Measurements from ENCODE around the gene CLIP3.

Gene CLIP3

GRCh38 chr19:35978832-35979365 is 53.8 kb downstream of the CLIP3 start:
- no peak for DNase-seq (ENCODE audit: low read depth in 2 of 2, low spot score in 1 of 2)

GRCh38 chr19:35978271-35978670 is 54.4 kb downstream of the CLIP3 start:
- no peak for DNase-seq (ENCODE audit: low read depth in 2 of 2, low spot score in 1 of 2)

GRCh38 chr19:35977446-35978222 is 55.0 kb downstream of the CLIP3 start:
- DNase-seq (ENCODE audit: low read depth in 2 of 2, low spot score in 1 of 2): no peak

- no peak for DNase-seq (ENCODE audit: low read depth in 2 of 2, low spot score in 1 of 2)
Measured at GRCh38 chr19:35975608-35976214, 57.0 kb downstream of the CLIP3 start.

- no peak for DNase-seq (ENCODE audit: low read depth in 2 of 2, low spot score in 1 of 2)
Measured at GRCh38 chr19:35973487-35973886, 59.2 kb downstream of the CLIP3 start.

GRCh38 chr19:35966771-35967170 is 65.9 kb downstream of the CLIP3 start:
- no peak for DNase-seq (ENCODE audit: low read depth in 2 of 2, low spot score in 1 of 2)
